Activated T-cell treated with anti-CD3 and anti-CD28 coated beads for 48 hours (primary cell): ENCODE results near the gene CSMD2.

ENCODE experiments used
- DNase-seq: peaks from one replicate; pipeline ENCODE4 v3.0.0-alpha.2; 2020; ENCODE audit warnings: low read depth

The CSMD2 gene

GRCh38 chr1:34155860-34156259 is 9.2 kb downstream of the CSMD2 start:
- no peak for DNase-seq

- no peak for DNase-seq
Measured at GRCh38 chr1:34153246-34153645, 11.8 kb downstream of the CSMD2 start.

- no peak for DNase-seq
Measured at GRCh38 chr1:34149501-34149900, 15.5 kb downstream of the CSMD2 start.

GRCh38 chr1:34147301-34147700 is 17.7 kb downstream of the CSMD2 start:
- no peak for DNase-seq

- DNase-seq = no peak
Measured at GRCh38 chr1:34144766-34145165, 20.3 kb downstream of the CSMD2 start.

GRCh38 chr1:34143975-34144374 is 21.1 kb downstream of the CSMD2 start:
- no peak for DNase-seq

GRCh38 chr1:34140011-34140676 is 24.9 kb downstream of the CSMD2 start:
- DNase-seq = no peak

GRCh38 chr1:34137411-34137810 is 27.6 kb downstream of the CSMD2 start:
- DNase-seq = no peak

GRCh38 chr1:34132161-34132420 is 32.9 kb downstream of the CSMD2 start:
- no peak for DNase-seq

- no peak for DNase-seq
Measured at GRCh38 chr1:34131396-34132160, 33.5 kb downstream of the CSMD2 start.

- no peak for DNase-seq
Measured at GRCh38 chr1:34130306-34130705, 34.7 kb downstream of the CSMD2 start.

GRCh38 chr1:34129630-34130029 is 35.4 kb downstream of the CSMD2 start:
- DNase-seq = no peak

GRCh38 chr1:34128186-34128889 is 36.7 kb downstream of the CSMD2 start:
- no peak for DNase-seq

- DNase-seq = no peak
Measured at GRCh38 chr1:34127006-34128000, 37.7 kb downstream of the CSMD2 start.

- DNase-seq = no peak
Measured at GRCh38 chr1:34126486-34126885, 38.5 kb downstream of the CSMD2 start.

GRCh38 chr1:34125721-34126380 is 39.2 kb downstream of the CSMD2 start:
- DNase-seq = no peak

- no peak for DNase-seq
Measured at GRCh38 chr1:34122080-34122932, 42.7 kb downstream of the CSMD2 start.

GRCh38 chr1:34115233-34115632 is 49.8 kb downstream of the CSMD2 start:
- DNase-seq = no peak

- no peak for DNase-seq
Measured at GRCh38 chr1:34113887-34114286, 51.1 kb downstream of the CSMD2 start.

- DNase-seq = no peak
Measured at GRCh38 chr1:34113362-34113761, 51.7 kb downstream of the CSMD2 start.

GRCh38 chr1:34108711-34109110 is 56.3 kb downstream of the CSMD2 start:
- no peak for DNase-seq
